PC-9 (cell line): ENCODE results near the gene HPCAL4. TPM values are rescaled to one million over a fixed set of nuclear protein-coding genes. Genes with fewer than 3 reads are reported as not detected.
A peak's percentile ranks its signal among the peaks of the same experiment; 100 is the strongest.

Experiments
- BruUV-seq: library from RNA; stranded (reverse); fragments of 400-500 nt; replicated peaks from 2 replicates; lab custom pipeline; 2021; lab: Mats Ljungman, UMichigan
- CTCF ChIA-PET: fragments of 300-600 bp; sonication (Branson Sonifier 250); formaldehyde crosslinking; loops from one replicate; lab custom pipeline; 2022; ENCODE audit warnings: antibody characterized with exemption; lab: Charles Lee
- POLR2A ChIA-PET: fragments of 300-600 bp; sonication (Branson Sonifier 250); formaldehyde crosslinking; loops from one replicate; lab custom pipeline; 2022; ENCODE audit warnings: antibody characterized with exemption; ENCODE audit not compliant: unreplicated experiment; lab: Charles Lee
- DNase-seq, 2 experiments: peaks; one replicate each; pipeline versions ENCODE4 v3.0.0 to v3.0.0-alpha.2; 2015 to 2022; ENCODE audit warnings: mixed read lengths in 1 of 2
- H2AFZ ChIP-seq: fragments of 200-600 bp; sonication (generic); 2 replicates; pipeline ENCODE4 v1.8.1; 2017; ENCODE audit warnings: antibody characterized with exemption
- H3F3A ChIP-seq: fragments of 200-600 bp; sonication (generic); 2 replicates; pipeline ENCODE4 v1.8.1; 2017; ENCODE audit warnings: antibody characterized with exemption, mild to moderate bottlenecking, low read depth; ENCODE audit not compliant: insufficient read depth
- H3K27ac ChIP-seq: fragments of 200-600 bp; sonication (generic); 2 replicates; pipeline ENCODE4 v1.6.1; 2016; ENCODE audit warnings: mixed run types
- H3K27me3 ChIP-seq: fragments of 200-600 bp; sonication (generic); 2 replicates; pipeline ENCODE4 v1.6.1; 2016; ENCODE audit warnings: low read depth, mixed run types; ENCODE audit not compliant: insufficient read depth
- H3K36me3 ChIP-seq: fragments of 200-600 bp; sonication (generic); 2 replicates; pipeline ENCODE4 v1.6.1; 2016; ENCODE audit warnings: low read depth, mixed run types
- H3K4me1 ChIP-seq: fragments of 200-600 bp; sonication (generic); replicated peaks from 2 replicates; pipeline ENCODE4 v1.6.1; 2016; ENCODE audit warnings: mixed run types; ENCODE audit not compliant: insufficient read depth
- H3K4me2 ChIP-seq: fragments of 200-600 bp; sonication (generic); 2 replicates; pipeline ENCODE4 v1.6.1; 2017; ENCODE audit warnings: mixed run types
- H3K4me3 ChIP-seq: fragments of 200-600 bp; sonication (generic); 2 replicates; pipeline ENCODE4 v1.6.1; 2016; ENCODE audit warnings: mixed run types
- H3K79me2 ChIP-seq: fragments of 200-600 bp; sonication (generic); 2 replicates; pipeline ENCODE4 v1.6.1; 2017; ENCODE audit warnings: low read depth, mixed run types
- H3K9me2 ChIP-seq: fragments of 200-600 bp; sonication (generic); 2 replicates; pipeline ENCODE4 v1.8.1; 2017; ENCODE audit warnings: mild to moderate bottlenecking; ENCODE audit not compliant: insufficient read depth
- H3K9me3 ChIP-seq: fragments of 200-600 bp; sonication (generic); 2 replicates; pipeline ENCODE4 v1.8.1; 2016; ENCODE audit warnings: low read depth; ENCODE audit not compliant: insufficient read depth
- H4K20me1 ChIP-seq: fragments of 200-600 bp; sonication (generic); 2 replicates; pipeline ENCODE4 v1.8.1; 2017; ENCODE audit not compliant: insufficient read depth
- EZH2 ChIP-seq: fragments of 200-600 bp; sonication (generic); IDR thresholded peaks from 2 replicates; pipeline ENCODE4 v1.8.0; 2017; ENCODE audit warnings: antibody characterized with exemption, low read depth
- intact Hi-C: fragments of 100-400 bp; cut with micrococcal nuclease; formaldehyde crosslinking; loops from one replicate; pipeline ENCODE4 v1.10.0; 2022; ENCODE audit not compliant: unreplicated experiment
- total RNA-seq: library from RNA; stranded (reverse); gene quantifications from 2 replicates; pipeline ENCODE4 v1.2.3, GENCODE V29; 2021
- TF ChIP-seq, protein P1 (sequence below): fragments of 200-600 bp; sonication (generic); conservative IDR thresholded peaks from 2 replicates; pipeline ENCODE4 v1.6.1; 2017; ENCODE audit warnings: mixed run types, antibody characterized with exemption, mild to moderate bottlenecking, moderate library complexity

HPCAL4 gene
- total RNA-seq, 1 experiment from 2014 or later = 0.07 TPM

DNA sequence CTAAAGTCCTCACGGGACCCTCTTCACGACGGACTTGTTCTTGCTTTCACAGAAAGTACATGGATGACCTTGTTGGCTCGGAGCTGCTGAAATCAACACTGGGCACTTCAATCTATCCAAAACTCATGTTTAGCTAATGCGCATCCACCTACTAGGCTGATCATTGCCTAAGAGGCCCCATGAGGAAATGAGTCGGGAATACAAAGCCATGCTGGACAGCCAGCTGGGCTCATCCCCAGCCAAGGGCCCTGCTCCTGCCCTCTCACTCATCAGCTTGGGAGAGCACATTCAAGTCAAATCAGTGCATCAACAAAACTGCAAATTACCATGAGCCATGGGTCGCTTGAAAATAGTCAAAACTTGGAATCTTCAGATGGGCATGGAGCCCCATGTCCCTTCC, 36.9 kb downstream of the HPCAL4 start:
- no peak overlapping the region for H3K4me3 ChIP-seq
- ChIA-PET POLR2A (no interaction called here), CTCF (interaction anchor here (0.8 to 1.7 kb wide), 2 partner anchors 48 to 67 kb away, joined by 3 to 9 read pairs; no protein-coding TSS in a partner anchor)
- H3K4me2 ChIP-seq = no peak overlapping the region
- intact Hi-C loops = loop anchor here (10.0 kb wide), 3 partner anchors 119 to 389 kb away; no protein-coding TSS in a partner anchor
- no peaks in the 10 kb centered on the region for H3K79me2 ChIP-seq
- H3K9me3 ChIP-seq = no peaks in the 10 kb centered on the region
- H3K4me1 ChIP-seq = no peaks in the 10 kb centered on the region
- H3K27ac ChIP-seq = no peak overlapping the region
- no peaks in the 10 kb centered on the region for H3K36me3 ChIP-seq
- DNase-seq = no peak
- H3K9me2 ChIP-seq = no peaks in the 10 kb centered on the region
- H3K27me3 ChIP-seq = no peaks in the 10 kb centered on the region
- BruUV-seq = no TSS peak
- H2AFZ ChIP-seq = no peak overlapping the region
- H4K20me1 ChIP-seq = no peaks in the 10 kb centered on the region
- H3F3A ChIP-seq = no peaks in the 10 kb centered on the region
- no peak for TF ChIP-seq EZH2

DNA sequence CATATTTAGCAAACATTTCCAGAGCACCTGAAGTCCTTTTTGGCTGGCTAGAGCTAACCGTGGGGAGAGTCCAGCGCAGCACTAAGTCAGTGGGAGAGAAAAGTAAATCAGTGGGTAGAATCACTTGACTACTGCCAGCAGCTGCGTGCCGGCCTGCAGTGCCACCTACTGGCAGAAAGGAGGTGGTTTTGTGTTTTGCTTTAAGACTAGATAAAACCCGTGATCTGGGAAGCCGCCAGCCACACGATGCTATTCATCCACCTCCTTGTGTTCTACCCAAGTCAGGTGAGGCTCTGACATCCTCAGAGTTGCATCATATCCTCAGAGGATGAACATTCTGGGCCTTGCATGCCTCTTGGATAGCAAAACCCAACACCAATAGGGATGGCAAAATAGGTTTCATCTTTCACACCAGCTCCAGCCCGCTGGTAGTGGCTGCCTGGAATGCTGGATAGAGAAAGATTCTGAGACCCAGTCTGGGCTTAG, 37.6 kb downstream of the HPCAL4 start:
- CTCF ChIA-PET = interaction anchor here (0.8 to 1.7 kb wide), 2 partner anchors 47 to 66 kb away, joined by 3 to 9 read pairs; no protein-coding TSS in a partner anchor
- H3K4me1 ChIP-seq = no peaks in the 10 kb centered on the region
- intact Hi-C loops = loop anchor here (1.0 to 10.0 kb wide), 5 partner anchors 47 to 389 kb away; no protein-coding TSS in a partner anchor

DNA sequence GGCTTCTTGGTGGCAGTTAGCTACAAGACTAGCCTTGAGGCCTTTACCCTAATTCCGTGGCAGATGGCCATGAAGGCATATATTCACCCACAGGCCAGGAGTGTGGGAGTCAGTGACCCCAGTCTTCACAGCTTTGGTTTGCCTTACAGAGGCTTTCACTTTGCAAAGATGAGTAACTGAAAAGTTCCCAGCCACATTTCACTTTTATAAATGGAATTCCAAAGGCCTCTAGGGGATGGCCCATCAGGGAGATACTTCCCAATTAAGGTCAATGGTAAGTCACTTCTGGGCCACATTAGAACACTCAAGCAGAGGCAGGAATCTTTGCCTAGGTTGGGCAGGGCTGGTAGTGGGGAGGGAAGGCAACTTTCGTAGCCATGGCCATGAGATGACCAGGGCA, 38.7 kb downstream of the HPCAL4 start:
- Histone ChIP-seq H3K9me2 (no peaks in the 10 kb centered on the region), H3K4me3 (no peak overlapping the region), H3F3A (no peaks in the 10 kb centered on the region), H4K20me1 (no peaks in the 10 kb centered on the region), H3K27ac (no peak overlapping the region), H3K4me1 (no peaks in the 10 kb centered on the region), H3K9me3 (no peaks in the 10 kb centered on the region), H3K79me2 (no peaks in the 10 kb centered on the region), H3K4me2 (no peak overlapping the region), H3K27me3 (peaks cover 3% of the 10 kb centered on the region; the same call in 1 of the 2 replicates), H2AFZ (no peak overlapping the region), H3K36me3 (no peaks in the 10 kb centered on the region)
- intact Hi-C loops = loop anchor here (1.0 to 10.0 kb wide), 5 partner anchors 78 to 554 kb away; no protein-coding TSS in a partner anchor
- CTCF ChIA-PET = interaction anchor here (0.7 to 1.0 kb wide), 2 partner anchors 46 to 65 kb away, joined by 10 to 20 read pairs; no protein-coding TSS in a partner anchor
- BruUV-seq = no TSS peak
- POLR2A ChIA-PET = no interaction called here
- no peak for DNase-seq
- no peak for TF ChIP-seq EZH2
- TF ChIP-seq, protein P1, sequence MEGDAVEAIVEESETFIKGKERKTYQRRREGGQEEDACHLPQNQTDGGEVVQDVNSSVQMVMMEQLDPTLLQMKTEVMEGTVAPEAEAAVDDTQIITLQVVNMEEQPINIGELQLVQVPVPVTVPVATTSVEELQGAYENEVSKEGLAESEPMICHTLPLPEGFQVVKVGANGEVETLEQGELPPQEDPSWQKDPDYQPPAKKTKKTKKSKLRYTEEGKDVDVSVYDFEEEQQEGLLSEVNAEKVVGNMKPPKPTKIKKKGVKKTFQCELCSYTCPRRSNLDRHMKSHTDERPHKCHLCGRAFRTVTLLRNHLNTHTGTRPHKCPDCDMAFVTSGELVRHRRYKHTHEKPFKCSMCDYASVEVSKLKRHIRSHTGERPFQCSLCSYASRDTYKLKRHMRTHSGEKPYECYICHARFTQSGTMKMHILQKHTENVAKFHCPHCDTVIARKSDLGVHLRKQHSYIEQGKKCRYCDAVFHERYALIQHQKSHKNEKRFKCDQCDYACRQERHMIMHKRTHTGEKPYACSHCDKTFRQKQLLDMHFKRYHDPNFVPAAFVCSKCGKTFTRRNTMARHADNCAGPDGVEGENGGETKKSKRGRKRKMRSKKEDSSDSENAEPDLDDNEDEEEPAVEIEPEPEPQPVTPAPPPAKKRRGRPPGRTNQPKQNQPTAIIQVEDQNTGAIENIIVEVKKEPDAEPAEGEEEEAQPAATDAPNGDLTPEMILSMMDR = no peak

More for the DNA sequence above, 37.6 kb downstream of the HPCAL4 start:
- TF ChIP-seq EZH2 = no peak
- TF ChIP-seq, protein P1 = peak; percentile 92
- Histone ChIP-seq H3K4me3 (no peak overlapping the region), H4K20me1 (no peaks in the 10 kb centered on the region), H3K9me3 (no peaks in the 10 kb centered on the region), H3K36me3 (no peaks in the 10 kb centered on the region), H3K79me2 (no peaks in the 10 kb centered on the region), H3K4me2 (0 out of 2 replicates have a peak overlapping the region, but pooled peaks have one; percentile 6), H3K9me2 (no peaks in the 10 kb centered on the region), H3F3A (no peaks in the 10 kb centered on the region), H3K27me3 (no peaks in the 10 kb centered on the region), H3K27ac (no peak overlapping the region), H2AFZ (no peak overlapping the region)
- DNase-seq = peak in 1 of 2 experiments; percentile 74
- POLR2A ChIA-PET = no interaction called here
- BruUV-seq = no TSS peak
